GM19438 (cell line): ENCODE measurements around the gene YTHDF1.

Source experiments
- ATAC-seq: cut with Tn5 transposase; IDR thresholded peaks from one replicate; pipeline ENCODE4 v1.9.1; 2021; ENCODE audit warnings: low read depth; ENCODE audit not compliant: unreplicated experiment

Gene YTHDF1

DNA sequence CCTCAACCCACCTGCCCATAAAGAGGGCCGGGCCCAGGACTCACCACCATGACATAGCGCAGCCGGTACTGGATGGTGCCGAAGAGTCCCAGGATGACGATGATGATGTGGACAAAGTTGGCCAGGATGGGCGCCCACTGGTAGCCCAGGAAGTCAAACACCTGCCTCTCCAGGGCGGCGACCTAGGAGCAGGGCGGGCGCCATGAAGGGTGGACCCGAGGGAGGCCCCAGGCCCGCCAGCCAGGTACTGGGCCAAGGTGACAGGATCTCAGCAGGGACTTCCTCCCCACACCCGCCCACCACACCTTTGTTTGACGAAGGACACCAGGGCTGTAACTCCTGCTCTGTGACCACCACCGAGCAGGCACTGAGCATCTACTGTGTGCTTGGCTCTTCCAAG is 34.0 kb upstream of the YTHDF1 start:
- no peak for ATAC-seq

DNA sequence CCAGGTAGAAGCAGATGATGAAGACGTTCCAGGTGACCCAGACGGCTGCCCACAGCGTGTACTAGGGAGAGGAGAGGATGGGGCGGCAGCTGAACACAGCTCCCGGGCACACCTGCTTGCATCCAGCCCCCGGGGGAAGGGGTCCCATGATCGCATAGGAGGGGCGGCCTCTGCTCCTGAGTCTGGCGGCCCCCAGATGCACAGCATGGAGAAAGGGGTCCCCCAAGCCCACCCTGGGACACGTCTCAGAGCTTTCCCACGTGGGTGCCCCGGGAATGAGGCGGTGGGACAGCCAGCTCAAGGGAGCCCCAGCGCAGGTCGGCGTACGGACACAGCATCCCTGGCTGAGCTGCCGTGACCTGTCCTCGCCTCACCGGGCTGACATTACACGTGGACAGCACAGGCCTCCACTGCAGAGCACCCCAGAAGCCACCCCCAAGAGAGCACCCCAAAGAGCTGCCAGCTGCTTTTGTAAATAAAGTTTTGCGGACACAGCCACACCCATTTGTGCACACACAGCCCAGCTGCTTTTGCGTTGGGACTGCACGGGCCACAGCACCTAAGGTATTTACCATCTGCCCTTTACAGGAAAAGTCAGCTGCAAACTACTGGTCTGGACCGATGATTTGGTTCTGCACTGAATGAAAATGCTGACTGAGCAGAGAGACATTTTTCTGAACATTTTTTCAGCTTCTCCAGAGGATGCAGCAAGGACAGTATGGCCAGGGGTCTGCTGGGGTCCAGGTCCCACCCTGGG is 33.1 kb upstream of the YTHDF1 start:
- ATAC-seq, result no peak

DNA sequence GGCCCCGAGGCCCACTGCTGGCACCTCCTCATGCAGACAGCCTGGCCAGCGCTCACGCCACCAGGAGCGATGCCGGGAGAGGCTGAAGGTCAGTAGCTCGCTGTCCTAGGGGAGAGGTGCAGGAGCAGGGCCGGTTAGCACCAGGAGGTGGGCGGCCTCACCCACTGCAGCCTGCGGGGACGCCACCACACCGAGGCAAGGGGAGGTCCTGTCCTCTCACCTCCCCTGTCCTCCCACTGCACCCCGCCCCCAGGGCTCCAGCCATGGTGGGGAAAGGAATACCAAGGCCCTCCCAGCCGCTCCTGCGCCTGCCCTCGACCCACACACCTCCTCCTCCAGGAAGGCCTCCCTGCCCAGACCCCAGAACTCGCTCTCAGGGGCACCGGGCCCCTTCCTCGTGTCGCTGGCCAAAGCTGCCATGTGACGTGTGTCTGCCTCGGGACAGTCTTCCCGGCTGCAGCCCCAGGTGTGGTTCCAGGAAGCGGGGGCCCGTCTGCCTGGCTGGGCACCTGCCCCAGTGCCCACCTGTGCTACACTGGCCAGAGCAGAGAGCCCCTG is 31.8 kb upstream of the YTHDF1 start:
- ATAC-seq, result no peak

DNA sequence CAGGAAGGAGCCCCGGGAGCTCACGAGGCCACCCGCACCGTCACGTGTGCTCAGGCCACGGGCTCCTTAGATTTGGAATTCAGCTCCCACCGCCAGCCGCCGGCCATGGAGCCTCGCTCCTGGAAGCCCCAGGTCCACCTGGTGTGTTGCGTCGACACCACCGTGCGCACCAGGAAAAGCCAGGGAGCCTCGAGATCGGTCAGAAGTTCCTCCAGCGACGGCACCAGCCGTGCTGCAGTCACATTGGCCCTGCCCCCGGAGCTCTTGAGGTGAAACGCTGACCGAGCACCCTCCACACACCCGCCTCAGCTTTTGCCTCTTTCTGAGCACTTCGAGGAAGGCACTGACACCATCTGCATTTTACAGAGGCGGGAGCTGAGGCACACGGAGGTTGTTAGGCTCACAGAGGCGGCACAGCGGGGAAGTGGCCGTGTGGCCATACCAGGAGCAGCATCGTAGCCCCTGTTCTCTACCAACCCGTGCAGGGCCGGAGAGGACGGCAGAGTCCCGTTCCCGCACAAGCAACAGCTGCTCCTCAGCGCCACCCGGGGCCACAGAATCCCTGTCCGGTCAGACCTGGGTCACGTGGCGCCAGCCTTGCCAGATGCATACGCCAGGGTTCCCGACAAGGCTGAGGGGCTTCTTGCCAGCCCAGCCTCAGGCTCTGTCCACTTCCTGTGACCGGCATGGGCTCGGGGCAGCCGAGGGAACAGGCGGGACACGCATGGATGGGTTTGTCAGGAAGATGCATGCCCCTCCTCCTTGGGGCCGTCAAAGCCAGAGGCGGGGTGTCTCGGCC is 30.8 kb upstream of the YTHDF1 start:
- no peak for ATAC-seq

DNA sequence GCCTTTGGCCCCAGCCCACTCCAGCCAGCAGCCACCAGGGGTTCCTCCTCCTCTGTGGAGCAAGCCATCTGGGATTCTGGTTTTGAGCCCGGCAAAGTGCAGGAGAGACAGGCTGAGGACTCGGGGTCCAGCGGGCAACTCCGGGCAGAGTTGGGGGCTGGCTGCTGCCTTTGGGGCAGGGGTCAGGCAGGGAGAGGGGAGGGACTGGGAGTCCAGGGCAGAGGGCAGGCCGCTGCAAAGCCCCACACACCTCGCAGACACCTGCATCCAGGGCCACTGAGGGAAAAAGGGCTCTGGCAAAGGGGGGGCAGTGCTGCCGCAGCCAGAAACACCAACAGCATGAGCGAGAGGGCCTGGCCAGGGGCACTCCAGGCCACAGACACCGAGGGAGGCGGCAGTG is 28.5 kb upstream of the YTHDF1 start:
- no peak for ATAC-seq

DNA sequence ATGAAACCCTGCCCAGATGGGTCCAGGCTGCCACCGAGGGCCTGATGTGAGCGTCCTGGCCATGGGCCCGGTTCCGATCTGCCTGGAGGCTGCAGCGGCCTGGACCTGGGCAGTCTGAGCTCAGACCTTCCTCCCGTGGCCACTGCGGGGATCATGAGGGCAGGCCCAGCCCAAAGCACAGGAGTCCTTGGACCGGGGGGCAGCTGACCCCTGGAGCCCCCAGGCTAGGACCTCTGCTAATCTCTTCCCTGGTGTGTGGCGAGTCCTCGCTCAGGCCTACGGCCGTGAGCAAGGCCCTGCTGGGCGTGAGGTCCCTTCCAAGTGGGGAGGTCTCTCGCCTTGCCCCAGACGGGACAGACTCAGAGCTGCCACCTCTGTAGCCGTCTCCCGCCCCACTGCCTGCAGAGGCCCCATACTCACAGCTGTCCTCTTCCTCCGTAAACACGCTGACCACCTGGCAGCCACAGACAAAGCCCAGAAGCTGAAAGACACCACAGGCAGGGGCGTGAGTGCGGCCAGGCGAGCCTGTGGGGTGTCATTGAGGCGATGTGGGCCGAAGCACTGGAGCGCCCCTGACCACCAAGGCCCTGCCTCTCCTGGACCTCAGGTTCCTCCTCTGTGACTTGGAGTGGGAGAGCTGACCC is 27.8 kb upstream of the YTHDF1 start:
- no peak for ATAC-seq

DNA sequence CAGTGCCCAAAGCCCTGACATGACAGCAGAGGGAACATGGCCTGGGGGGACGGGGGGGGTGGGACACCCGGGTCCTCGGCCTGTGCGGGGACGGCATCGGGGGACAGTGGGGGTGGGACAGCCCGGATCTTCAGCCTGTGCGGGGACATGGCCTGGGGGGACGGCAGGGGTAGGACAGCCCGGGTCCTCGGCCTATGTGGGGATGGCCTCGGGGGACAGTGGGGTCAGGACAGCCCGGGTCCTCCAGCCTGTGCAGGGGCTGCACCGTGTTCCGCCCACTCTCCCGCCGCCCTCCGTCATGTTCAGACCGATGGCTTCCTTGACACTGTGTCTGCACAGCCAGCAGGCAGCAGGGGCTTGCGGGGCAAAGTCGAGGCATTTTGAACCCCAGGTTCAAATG is 26.8 kb upstream of the YTHDF1 start:
- no peak for ATAC-seq

DNA sequence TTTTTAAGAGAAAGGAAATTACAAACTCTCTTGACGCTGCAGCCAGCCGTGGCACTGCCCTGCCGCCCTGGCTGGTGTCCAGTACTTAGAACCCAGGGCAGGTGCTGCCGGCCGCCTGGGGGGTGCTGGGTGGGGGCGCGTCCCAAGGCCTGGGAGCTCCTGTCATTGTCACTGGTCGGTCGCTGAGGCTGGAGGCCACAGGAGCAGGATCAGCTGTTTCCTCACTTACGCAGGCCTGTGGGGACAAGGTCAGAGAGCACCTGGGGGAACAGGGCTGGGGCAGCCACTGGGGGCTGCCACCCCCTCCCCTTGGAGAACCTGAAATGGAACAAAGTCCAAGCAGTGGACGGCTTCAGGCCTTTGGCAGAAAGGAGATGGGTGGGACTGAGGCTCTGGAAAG is 25.3 kb upstream of the YTHDF1 start:
- ATAC-seq, result no peak

DNA sequence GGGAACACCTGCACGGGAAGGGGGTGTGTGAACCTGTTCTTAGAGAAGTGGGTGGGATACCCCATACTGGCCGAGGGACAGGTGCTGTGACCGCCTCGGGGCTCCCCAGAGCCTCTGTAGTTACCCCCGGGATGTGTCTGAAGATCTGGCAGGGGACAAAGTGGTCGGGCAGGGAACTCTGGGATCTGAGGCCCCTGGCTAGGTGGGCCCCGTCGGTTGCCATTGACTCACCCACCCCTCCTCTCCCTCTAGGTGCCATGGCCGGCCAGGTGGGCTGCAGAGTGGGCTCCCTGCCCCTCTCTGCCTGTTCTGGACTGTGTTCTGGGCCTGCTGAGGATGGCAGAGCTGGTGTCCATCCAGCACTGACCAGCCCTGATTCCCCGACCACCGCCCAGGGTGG is 24.1 kb upstream of the YTHDF1 start:
- ATAC-seq, result no peak

DNA sequence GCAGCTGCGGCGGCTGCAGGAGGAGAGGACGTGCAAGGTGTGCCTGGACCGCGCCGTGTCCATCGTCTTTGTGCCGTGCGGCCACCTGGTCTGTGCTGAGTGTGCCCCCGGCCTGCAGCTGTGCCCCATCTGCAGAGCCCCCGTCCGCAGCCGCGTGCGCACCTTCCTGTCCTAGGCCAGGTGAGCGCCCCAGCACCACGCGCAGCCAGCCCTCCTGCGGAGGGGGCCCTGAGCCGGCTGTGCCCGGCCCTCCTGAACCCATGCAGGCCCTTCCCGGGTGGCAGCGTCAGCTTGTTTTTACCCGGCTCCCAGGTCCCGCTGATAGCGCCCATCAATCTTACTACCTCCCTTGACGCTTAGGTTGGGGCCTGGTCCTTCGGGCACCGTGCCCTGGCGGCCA is 23.5 kb upstream of the YTHDF1 start:
- ATAC-seq, result no peak

DNA sequence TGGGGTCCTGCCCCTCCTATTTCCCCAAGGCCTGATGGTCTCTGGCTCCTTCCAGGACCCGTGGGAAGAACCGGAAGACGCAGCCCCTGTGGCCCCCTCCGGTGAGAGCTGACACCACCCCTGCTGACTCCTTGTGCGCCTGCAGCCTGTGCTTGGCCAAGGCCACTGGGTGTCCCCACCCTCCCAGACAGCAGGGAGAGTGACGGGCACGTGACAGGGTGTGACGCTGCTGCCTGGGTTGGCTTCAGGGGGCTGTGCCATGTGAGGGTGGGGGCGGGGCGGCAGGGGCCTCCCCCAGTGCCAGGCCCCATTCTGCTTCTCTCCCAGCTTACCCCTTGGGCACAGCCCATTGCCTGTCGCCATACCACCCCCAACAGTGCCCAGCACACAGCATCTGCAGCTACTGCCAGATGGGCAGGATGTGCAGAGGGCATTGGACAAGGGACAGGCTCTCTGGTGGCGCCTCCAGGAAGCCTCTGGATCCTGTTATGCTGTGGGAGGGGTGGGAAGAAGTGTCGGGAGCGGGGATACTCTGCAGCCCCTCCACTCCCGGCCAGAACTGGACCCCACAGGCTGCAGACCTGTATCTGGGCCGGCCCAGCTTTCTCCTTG is 22.7 kb upstream of the YTHDF1 start:
- no peak for ATAC-seq

DNA sequence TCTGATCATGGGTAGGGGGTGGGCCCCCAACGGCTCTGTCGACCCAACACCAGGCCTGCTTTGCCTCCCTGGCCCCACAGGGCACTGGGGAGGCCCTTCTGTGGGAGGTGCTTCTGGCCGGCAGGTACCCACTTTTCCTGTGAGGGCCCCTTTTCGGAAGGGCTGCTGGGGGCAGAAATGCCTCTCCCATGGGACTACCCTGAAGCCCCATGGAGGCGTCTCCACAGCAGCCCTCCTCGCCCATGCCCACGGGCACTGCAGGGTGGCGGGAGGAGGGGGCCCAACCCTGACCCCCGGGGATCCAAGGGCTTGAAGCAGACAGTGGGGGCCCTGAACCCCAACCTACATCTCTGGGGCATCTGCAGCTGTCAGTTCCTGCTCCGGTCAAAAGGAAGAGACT is 22.1 kb upstream of the YTHDF1 start:
- ATAC-seq, result no peak

DNA sequence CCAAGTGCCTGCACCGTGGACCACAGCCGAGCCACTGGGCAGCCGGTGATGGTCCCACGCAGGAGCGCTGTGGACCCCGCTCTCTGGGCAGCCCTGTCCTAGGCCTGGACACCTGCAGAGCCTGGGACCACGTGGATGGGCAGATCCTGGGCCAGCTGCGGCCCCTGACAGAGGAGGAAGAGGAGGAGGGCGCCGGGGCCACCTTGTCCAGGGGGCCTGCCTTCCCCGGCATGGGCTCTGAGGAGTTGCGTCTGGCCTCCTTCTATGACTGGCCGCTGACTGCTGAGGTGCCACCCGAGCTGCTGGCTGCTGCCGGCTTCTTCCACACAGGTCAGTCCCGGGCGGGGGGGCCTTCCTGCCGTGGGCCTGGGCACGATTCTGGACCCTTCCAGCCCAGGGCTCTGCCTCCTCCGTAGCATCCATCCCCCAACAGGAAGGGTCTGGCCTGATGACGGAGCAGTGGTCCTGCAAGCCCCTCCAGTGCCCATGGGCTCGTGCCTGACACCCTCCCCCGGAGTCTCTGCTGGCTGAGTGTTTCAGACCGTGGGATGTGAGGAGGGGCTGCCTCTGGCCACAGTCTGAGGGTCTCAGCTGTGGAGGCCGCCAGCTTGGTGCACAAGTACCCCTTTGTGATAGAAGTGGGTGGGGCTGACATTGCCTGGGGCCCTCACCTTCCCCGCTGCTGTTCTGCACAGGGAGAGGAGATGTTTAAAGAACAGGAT is 20.3 kb upstream of the YTHDF1 start:
- ATAC-seq, result no peak

DNA sequence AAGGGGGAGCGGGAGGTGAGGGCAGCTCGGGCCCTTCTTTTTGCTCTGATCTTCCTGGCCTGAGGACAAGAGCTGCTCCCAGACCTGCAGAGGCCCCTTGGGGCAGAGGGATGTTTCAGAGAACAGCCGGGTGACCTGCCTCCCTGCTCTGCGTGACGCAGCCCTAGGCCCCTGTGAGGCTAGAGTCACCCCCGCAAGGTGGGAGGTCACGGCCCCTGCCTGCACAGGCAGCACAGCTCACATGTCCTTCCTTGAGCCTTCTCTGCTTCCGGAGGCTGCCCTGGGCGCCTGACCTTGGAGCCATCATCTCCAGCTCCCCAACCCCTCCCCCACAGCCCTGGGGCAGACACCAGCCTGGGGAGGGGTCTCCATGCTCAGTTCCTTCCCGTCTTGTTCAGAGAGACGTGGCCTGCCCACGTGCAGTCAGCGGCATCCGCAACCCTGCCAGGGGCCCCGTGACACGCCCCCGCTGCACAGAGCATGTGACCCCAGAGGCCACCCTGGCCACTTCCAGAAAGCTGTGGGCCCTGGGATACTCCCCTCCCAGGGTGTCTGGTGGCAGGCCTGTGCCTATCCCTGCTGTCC is 19.6 kb upstream of the YTHDF1 start, which contains the start of gene BIRC7:
Gene BIRC7 (plus strand): TSS at position 507 of the 585 bp plus-strand sequence. CDS start 192 bp downstream, outside the sequence.
- ATAC-seq, result no peak

DNA sequence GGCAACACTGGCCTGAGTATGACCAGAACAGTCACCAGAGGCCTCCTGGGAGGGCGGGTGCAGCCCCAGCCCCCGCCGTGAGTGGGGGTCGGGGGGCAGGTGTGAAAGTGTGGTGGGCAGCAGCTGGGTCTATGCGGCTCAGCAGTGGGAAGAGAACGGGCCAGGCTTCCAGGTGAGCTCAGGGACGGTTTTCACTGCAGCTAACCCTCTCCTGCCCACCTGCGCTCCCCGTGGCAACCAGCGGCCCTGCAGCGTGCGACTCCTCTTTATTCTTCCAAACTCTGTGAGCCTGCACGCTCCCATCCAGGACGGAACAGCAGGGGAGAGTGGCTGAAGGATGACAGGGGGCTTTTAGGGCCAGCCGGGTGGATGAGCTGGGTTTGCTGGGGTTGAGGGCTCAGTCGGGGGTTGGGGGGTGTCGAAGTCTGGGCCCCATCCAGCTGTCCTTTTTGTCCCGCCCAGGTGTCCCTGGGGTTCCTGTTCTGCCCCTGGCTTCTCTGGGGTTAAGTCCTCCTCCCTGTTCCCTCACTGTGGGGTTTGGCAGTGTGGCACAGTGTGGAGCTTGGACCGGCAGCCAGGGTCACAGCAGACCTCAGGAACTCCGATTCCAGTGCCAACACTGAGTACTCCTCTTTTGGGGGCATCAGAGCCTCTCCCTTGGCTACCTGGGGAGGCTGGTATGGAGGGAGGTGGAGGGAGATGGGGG is 18.9 kb upstream of the YTHDF1 start:
- no peak for ATAC-seq

DNA sequence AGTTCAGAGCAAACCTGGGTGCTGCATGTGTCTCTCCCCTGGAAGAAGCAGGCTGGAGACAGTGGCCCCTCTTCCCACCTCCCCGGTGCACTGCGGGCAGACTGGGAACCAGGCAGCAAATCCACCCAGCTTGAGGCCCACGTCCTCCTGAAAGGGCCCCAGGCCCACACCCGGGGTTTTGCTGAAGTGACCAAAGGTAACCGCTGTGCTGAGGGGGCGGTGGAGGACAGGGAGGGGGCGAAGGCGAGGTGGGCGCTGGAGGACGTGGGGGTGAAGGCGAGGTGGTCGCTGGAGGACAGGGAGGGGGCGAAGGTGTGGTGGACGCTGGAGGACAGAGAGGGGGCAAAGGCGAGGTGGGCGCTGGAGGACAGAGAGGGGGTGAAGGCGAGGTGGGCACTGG is 18.0 kb upstream of the YTHDF1 start:
- no peak for ATAC-seq

DNA sequence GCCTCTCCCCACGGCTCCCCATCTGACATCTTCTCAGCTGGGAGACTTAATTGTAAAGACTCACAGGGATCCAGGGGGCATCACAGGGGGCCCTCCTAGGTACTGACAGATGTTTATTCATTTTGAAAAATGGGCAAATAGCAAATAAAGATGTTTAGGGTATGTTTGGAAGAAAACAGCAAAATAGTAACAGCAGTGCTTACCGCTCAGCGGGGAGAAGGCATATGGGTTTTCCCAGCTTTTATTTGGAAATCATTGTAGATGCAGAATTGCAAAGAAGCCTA is 17.1 kb upstream of the YTHDF1 start:
- ATAC-seq, result no peak

DNA sequence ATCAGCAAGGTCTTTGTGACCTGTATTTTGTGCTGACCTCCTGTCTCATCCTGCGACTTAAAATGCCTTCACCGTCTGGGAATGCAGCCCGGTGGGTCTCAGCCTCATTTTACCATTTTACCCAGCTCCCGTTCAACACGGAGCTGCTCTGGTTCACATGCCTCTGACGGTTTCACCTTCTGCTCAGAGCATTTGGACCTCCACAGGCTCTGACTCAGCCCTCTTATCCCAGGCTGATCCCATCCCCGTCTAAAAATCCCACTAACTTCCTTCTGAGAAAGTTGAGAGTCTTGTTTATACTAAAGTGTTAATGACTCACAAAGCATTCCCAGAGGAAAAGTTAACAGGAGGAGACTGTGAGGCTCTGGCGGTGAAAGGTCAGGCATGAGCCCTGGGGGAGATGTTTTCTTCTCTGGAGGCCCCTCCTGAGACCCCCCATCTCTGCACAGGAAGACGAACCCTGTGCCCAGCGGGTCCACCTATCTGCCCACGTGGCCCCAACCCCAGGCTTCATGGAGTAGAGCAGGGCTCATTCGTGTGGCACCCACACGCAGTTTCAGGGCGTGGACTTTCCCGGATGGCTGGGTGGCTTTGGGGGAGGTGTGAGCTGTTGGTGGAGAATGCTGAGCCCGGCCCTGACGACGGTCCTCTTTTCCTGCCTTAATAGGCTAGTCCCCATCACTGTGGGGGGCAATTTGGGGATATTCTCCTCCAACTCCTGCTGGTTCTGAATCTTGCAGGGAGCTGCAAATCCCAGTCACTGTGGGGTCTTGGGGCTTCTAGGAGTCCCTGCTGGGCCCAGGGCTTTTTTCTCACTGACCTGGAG is 16.5 kb upstream of the YTHDF1 start:
- ATAC-seq, result no peak
